GM18907 (cell line): ENCODE data around the gene FYB1.

Experiments
- ATAC-seq: cut with Tn5 transposase; IDR thresholded peaks from one replicate; pipeline ENCODE4 v1.9.1; 2021; ENCODE audit warnings: mild to moderate bottlenecking, moderate library complexity; ENCODE audit not compliant: unreplicated experiment

The FYB1 gene

DNA sequence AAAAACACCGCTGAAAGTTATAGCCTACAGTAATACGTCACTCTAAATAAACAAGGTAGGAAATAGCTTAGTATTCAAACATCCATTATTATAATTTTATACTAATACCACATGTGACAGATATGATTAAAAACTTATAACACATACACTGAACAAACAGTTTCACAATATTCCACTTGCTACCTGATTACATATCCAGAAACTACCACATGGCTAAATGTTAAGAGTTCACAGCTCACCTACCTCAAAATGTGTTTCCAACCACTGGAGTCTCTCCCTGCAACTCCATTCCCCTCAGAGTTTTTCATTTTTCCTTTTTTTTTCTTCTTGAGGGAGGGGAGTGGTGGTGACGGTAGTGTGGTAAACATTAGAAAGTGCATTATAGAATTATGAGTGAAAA lies 157.3 kb downstream of the FYB1 start:
- no peak for ATAC-seq

DNA sequence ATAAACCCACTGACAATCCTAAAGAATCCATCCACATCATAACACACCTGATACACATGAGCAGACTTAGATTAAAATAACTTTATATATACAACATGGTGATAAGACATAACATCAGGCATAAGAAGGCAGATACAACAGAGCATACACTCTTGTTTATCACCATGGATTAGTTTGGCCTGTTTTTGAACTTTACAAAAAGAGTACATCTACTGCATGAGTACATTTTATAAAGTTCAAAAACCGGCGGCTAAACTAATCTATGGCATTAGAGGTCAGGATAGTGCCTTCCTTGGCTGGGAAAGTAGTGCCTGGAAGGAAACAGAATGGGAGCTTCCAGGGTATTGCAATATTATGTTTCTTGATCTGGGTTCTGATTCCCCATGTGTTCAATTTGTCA lies 160.3 kb downstream of the FYB1 start:
- ATAC-seq, result no peak

GRCh38 chr5:39058178-39058921 lies 161.0 kb downstream of the FYB1 start:
- ATAC-seq, result peak; percentile 82

DNA sequence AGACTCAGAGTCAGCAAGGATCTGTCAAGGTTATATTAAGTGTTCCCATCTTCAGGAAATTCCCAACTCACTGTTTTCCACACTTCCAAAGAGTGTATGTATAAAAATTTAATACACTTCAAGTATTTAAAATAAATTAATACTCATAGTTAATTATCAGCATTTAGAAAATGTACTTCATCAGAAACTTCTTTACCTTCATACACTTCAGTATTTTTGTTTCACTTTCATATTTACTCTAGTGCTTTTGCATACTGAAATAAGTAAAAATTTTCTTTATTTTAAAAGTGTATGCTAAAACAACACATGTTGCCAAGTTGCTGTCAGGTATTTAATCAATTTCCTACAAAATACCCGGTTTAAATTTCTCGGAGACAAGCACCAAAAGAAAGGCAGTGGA lies 161.6 kb downstream of the FYB1 start:
- peak; percentile 55 for ATAC-seq

DNA sequence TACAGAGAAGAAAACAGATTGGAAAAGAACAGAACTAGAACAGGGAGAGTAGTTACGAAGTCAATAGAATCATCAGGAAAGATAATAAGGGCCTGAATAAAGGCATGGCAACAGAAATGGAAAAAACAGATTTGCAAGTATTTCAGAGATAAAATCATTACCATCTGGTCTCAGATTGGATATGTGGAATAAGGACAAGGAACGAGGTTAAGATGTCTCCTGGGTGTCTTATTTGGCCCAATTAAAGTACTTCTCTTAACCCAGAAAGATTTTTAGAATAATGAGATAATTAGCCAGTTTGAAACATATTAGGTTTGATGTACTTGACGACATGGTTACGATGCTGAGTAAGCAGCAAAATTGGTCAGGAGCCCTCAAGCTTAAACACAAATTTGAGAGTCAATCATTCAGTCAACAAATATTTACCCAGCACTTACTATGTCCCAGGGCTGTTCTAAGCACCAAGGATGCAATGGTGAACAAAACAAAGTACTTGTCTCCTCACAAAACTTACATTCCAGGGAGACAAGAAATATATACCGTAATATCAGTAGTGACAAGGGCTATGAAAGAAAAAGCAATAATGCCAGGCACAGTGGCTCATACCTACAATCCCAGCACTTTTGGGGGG lies 163.5 kb downstream of the FYB1 start:
- ATAC-seq, result no peak
